Trophoblast cell (in vitro differentiated cells and primary cell): Measurements from ENCODE around the gene EPB41L4A.

Source experiments
- DNase-seq, 2 donors: peaks; one replicate each; pipeline ENCODE4 v3.0.0-alpha.2; 2016
- H2AFZ ChIP-seq: 2 replicates; pipeline ENCODE4 v1.6.1; 2013; ENCODE audit warnings: low read length, moderate library complexity, mild to moderate bottlenecking; ENCODE audit not compliant: insufficient read depth, poor library complexity
- H2AK5ac ChIP-seq: 2 replicates; pipeline ENCODE4 v1.6.1; 2013; ENCODE audit warnings: mild to moderate bottlenecking, low read length
- H2BK120ac ChIP-seq: 2 replicates; pipeline ENCODE4 v1.6.1; 2013; ENCODE audit warnings: low read length, mild to moderate bottlenecking, moderate library complexity; ENCODE audit not compliant: insufficient read depth, poor library complexity
- H2BK12ac ChIP-seq: 2 replicates; pipeline ENCODE4 v1.6.1; 2013; ENCODE audit warnings: mild to moderate bottlenecking, low read length, moderate library complexity
- H2BK5ac ChIP-seq: 2 replicates; pipeline ENCODE4 v1.6.1; 2013; ENCODE audit warnings: low read length, low read depth, moderate library complexity, mild to moderate bottlenecking; ENCODE audit not compliant: poor library complexity
- H3K14ac ChIP-seq: 2 replicates; pipeline ENCODE4 v1.6.1; 2013; ENCODE audit warnings: mild to moderate bottlenecking, low read length
- H3K18ac ChIP-seq: 2 replicates; pipeline ENCODE4 v1.6.1; 2013; ENCODE audit warnings: mild to moderate bottlenecking, low read length
- H3K23ac ChIP-seq: 2 replicates; pipeline ENCODE4 v1.6.1; 2013; ENCODE audit warnings: low read length
- H3K27ac ChIP-seq: 2 replicates; pipeline ENCODE4 v1.5.1; 2013; ENCODE audit warnings: low read depth, mild to moderate bottlenecking, inconsistent platforms, low read length, moderate library complexity
- H3K27me3 ChIP-seq: 2 replicates; pipeline ENCODE4 v1.6.1; 2013; ENCODE audit warnings: inconsistent platforms, mild to moderate bottlenecking, low read length, moderate library complexity; ENCODE audit not compliant: insufficient read depth
- H3K36me3 ChIP-seq, 2 experiments: 1 replicate in 1 of 2; 2 replicates in 1 of 2; pipeline ENCODE4 v1.6.1; 2013; ENCODE audit warnings: low read length in 2 of 2, mild to moderate bottlenecking in 2 of 2, moderate library complexity in 1 of 2; ENCODE audit not compliant: insufficient read depth in 2 of 2, control insufficient read depth in 1 of 2
- H3K4ac ChIP-seq: 2 replicates; pipeline ENCODE4 v1.6.1; 2013; ENCODE audit warnings: low read depth, mild to moderate bottlenecking, low read length, moderate library complexity
- H3K4me1 ChIP-seq, 2 experiments: 1 replicate in 1 of 2; 2 replicates in 1 of 2; pipeline ENCODE4 v1.6.1; 2013; ENCODE audit warnings: low read length in 2 of 2, mild to moderate bottlenecking in 2 of 2, moderate library complexity in 1 of 2; ENCODE audit not compliant: insufficient read depth in 2 of 2, control insufficient read depth in 1 of 2
- H3K4me2 ChIP-seq: 2 replicates; pipeline ENCODE4 v1.6.1; 2013; ENCODE audit warnings: inconsistent platforms, mild to moderate bottlenecking, low read length, moderate library complexity
- H3K4me3 ChIP-seq: 2 replicates; pipeline ENCODE4 v1.5.1; 2013; ENCODE audit warnings: mild to moderate bottlenecking, low read depth, low read length, inconsistent platforms
- H3K79me1 ChIP-seq: one replicate; pipeline ENCODE4 v1.6.1; 2013; ENCODE audit warnings: low read length
- H3K79me2 ChIP-seq: 2 replicates; pipeline ENCODE4 v1.6.1; 2013; ENCODE audit warnings: low read length, mild to moderate bottlenecking; ENCODE audit not compliant: control insufficient read depth, insufficient read depth, poor library complexity
- H3K9ac ChIP-seq: 2 replicates; pipeline ENCODE4 v1.6.1; 2013; ENCODE audit warnings: mild to moderate bottlenecking, low read length
- H3K9me3 ChIP-seq: 2 replicates; pipeline ENCODE4 v1.6.1; 2013; ENCODE audit warnings: low read depth, mild to moderate bottlenecking, control low read depth, inconsistent platforms, low read length; ENCODE audit not compliant: insufficient read depth
- H4K12ac ChIP-seq: 2 replicates; pipeline ENCODE4 v1.6.1; 2013; ENCODE audit warnings: low read depth, mild to moderate bottlenecking, low read length, moderate library complexity
- H4K8ac ChIP-seq: 2 replicates; pipeline ENCODE4 v1.6.1; 2013; ENCODE audit warnings: low read depth, mild to moderate bottlenecking, low read length, moderate library complexity
- H4K91ac ChIP-seq: one replicate; pipeline ENCODE4 v1.6.1; 2013; ENCODE audit warnings: low read depth, mild to moderate bottlenecking, low read length, moderate library complexity
- WGBS: extraction: QIAGEN DNeasy Blood & Tissue Kit; methylation state at CpG from one replicate; pipeline ENCODE4 v1.1.7; 2013; ENCODE audit warnings: missing lambda C conversion rate; ENCODE audit not compliant: insufficient read length, insufficient coverage; ENCODE audit errors: extremely low coverage; 5-methylcytosine and 5-hydroxymethylcytosine counted together

Gene EPB41L4A

DNA sequence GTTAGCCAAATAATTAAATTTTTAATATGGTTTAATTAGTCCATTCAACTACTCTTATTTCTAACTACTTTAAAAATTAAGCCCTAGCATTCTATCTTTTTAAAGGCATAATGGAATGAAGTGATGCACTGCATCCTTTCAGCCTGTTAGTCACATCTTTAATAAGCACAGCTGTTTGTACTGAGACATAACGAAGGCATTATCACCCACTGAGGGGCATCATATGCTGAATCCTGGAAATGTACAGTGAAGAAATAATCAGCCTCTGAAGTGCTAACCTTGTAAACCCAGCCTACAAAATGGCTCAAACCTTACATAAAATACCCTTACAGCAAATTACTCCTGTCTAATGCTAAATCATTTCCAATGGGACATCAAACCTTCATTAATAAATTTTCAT lies 33.1 kb downstream of the EPB41L4A start:
- Histone ChIP-seq H3K4me1 (no peaks in the 10 kb centered on the region), H4K91ac (no peak overlapping the region), H3K36me3 (no peaks in the 10 kb centered on the region), H2BK5ac (no peak overlapping the region), H2AFZ (no peak overlapping the region), H3K4me3 (no peak overlapping the region), H3K27me3 (no peaks in the 10 kb centered on the region), H3K14ac (no peak overlapping the region), H3K79me1 (no peaks in the 10 kb centered on the region), H2BK120ac (no peak overlapping the region), H3K23ac (no peak overlapping the region), H2BK12ac (no peak overlapping the region), H4K8ac (no peak overlapping the region), H3K4ac (no peak overlapping the region), H3K18ac (no peak overlapping the region), H3K79me2 (no peaks in the 10 kb centered on the region), H4K12ac (no peak overlapping the region), H3K9me3 (no peaks in the 10 kb centered on the region), H3K27ac (no peak overlapping the region), H2AK5ac (no peak overlapping the region), H3K9ac (no peak overlapping the region), H3K4me2 (no peak overlapping the region)
- WGBS = no CpG with 5 or more reads among the region's 1 CpG
- DNase-seq = no peak

- Histone ChIP-seq H3K4me2 (no peak overlapping the region), H2AK5ac (no peak overlapping the region)
These were observed 33.5 kb downstream of the EPB41L4A start for GRCh38 chr5:112385566-112385965.

GRCh38 chr5:112384523-112384922 lies 34.6 kb downstream of the EPB41L4A start:
- Histone ChIP-seq H3K79me1 (no peaks in the 10 kb centered on the region), H3K9me3 (no peaks in the 10 kb centered on the region), H4K12ac (no peak overlapping the region), H3K9ac (no peak overlapping the region), H4K8ac (no peak overlapping the region), H2BK12ac (no peak overlapping the region), H3K4me2 (no peak overlapping the region), H3K14ac (no peak overlapping the region), H3K4me1 (no peaks in the 10 kb centered on the region), H3K4ac (no peak overlapping the region), H3K79me2 (no peaks in the 10 kb centered on the region), H3K27me3 (no peaks in the 10 kb centered on the region), H2AK5ac (no peak overlapping the region), H2BK120ac (no peak overlapping the region), H3K23ac (no peak overlapping the region), H3K36me3 (no peaks in the 10 kb centered on the region), H3K4me3 (no peak overlapping the region), H2BK5ac (no peak overlapping the region), H2AFZ (no peak overlapping the region), H3K18ac (no peak overlapping the region), H3K27ac (no peak overlapping the region), H4K91ac (no peak overlapping the region)
- WGBS = no CpG with 5 or more reads among the region's 3 CpGs
- no peak for DNase-seq

More at GRCh38 chr5:112385566-112385965, 33.5 kb downstream of the EPB41L4A start:
- Histone ChIP-seq H3K9ac (no peak overlapping the region), H3K4ac (no peak overlapping the region), H2BK12ac (no peak overlapping the region), H3K36me3 (no peaks in the 10 kb centered on the region), H4K12ac (no peak overlapping the region), H3K9me3 (no peaks in the 10 kb centered on the region), H3K18ac (no peak overlapping the region), H2BK5ac (no peak overlapping the region), H3K27ac (no peak overlapping the region), H2BK120ac (no peak overlapping the region), H3K23ac (no peak overlapping the region), H4K8ac (no peak overlapping the region), H4K91ac (no peak overlapping the region), H2AFZ (no peak overlapping the region), H3K79me1 (no peaks in the 10 kb centered on the region), H3K14ac (no peak overlapping the region), H3K27me3 (no peaks in the 10 kb centered on the region), H3K79me2 (no peaks in the 10 kb centered on the region), H3K4me3 (no peak overlapping the region), H3K4me1 (no peaks in the 10 kb centered on the region)
- WGBS = no CpG with 5 or more reads among the region's 3 CpGs
- DNase-seq = no peak

GRCh38 chr5:112382886-112383285 lies 36.2 kb downstream of the EPB41L4A start:
- no peak overlapping the region for H3K23ac ChIP-seq
- no peak overlapping the region for H3K4me2 ChIP-seq
- H3K79me2 ChIP-seq = no peaks in the 10 kb centered on the region
- H3K4me3 ChIP-seq = no peak overlapping the region
- DNase-seq = no peak
- no peak overlapping the region for H3K18ac ChIP-seq
- no peak overlapping the region for H3K9ac ChIP-seq
- no peak overlapping the region for H3K4ac ChIP-seq
- no peak overlapping the region for H4K91ac ChIP-seq
- H4K8ac ChIP-seq = no peak overlapping the region
- H3K9me3 ChIP-seq = no peaks in the 10 kb centered on the region
- H3K14ac ChIP-seq = no peak overlapping the region
- H3K79me1 ChIP-seq = no peaks in the 10 kb centered on the region
- WGBS = no CpG with 5 or more reads among the region's 2 CpGs
- no peak overlapping the region for H2BK5ac ChIP-seq
- H4K12ac ChIP-seq = no peak overlapping the region
- no peak overlapping the region for H2BK120ac ChIP-seq
- no peak overlapping the region for H2AFZ ChIP-seq
- no peaks in the 10 kb centered on the region for H3K27me3 ChIP-seq
- no peaks in the 10 kb centered on the region for H3K36me3 ChIP-seq
- H2AK5ac ChIP-seq = no peak overlapping the region
- H3K4me1 ChIP-seq = no peaks in the 10 kb centered on the region
- no peak overlapping the region for H2BK12ac ChIP-seq
- no peak overlapping the region for H3K27ac ChIP-seq
